ENCODE data around the gene TMEM135. TPM values are rescaled to one million over a fixed set of nuclear protein-coding genes. Genes with fewer than 3 reads are reported as not detected.

TMEM135 gene
- polyA plus RNA-seq, 1 of the 3 experiments (the other 2 are of a cell fraction): 3.0 TPM

GRCh38 chr11:87038235-87038977 lies 672 bp downstream of the TMEM135 start:
- no peaks in the 10 kb centered on the region for H3K9me3 ChIP-seq
- H3K79me2 ChIP-seq (ENCODE audit: insufficient read depth): peaks cover 34% of the 10 kb centered on the region; the same call in 1 of the 2 replicates
- H4K20me1 ChIP-seq (ENCODE audit: insufficient read depth): no peaks in the 10 kb centered on the region
- DNase-seq: peak; percentile 12
- CTCF ChIA-PET: interaction anchor here (1.5 to 1.7 kb wide), 2 partner anchors 43 to 99 kb away, joined by 3 to 5 read pairs; no protein-coding TSS in a partner anchor
- H3K36me3 ChIP-seq (replicated peaks in 1 of 2; ENCODE audit: control insufficient read depth in 1 of 2, insufficient read depth in 2 of 2, low read length in 1 of 2): no peaks in the 10 kb centered on the region
- 11% methylated on average over 9 of the region's 9 CpGs for WGBS (ENCODE audit: low lambda C conversion rate)
- H3K27ac ChIP-seq (ENCODE audit: low read depth in 2 of 2, low read length in 1 of 2): peak overlapping the region; percentile 43 to 89; a peak in 3 of 4 replicates
- H3K4me3 ChIP-seq (ENCODE audit: low read depth in 2 of 2, low read length in 1 of 2): peak overlapping the region; percentile 93 to 94
- H3K4me1 ChIP-seq (ENCODE audit: control insufficient read depth in 1 of 2, insufficient read depth in 2 of 2, low read depth in 1 of 2, low read length in 1 of 2): peaks cover 7 to 13% of the 10 kb centered on the region in 2 experiments; a peak in 3 of 4 replicates
- H3K4me2 ChIP-seq: peak overlapping the region; percentile 83
- H3F3A ChIP-seq (replicated peaks; ENCODE audit: insufficient read depth): no peaks in the 10 kb centered on the region
- peak overlapping the region; percentile 96; the same call in 1 of the 2 replicates for H2AFZ ChIP-seq (ENCODE audit: low read depth)
- no peak for TF ChIP-seq MXI1 (IDR thresholded peaks at IDR 0.05; ENCODE audit: low read depth, low read length)
- no peak for TF ChIP-seq JUND (IDR thresholded peaks at IDR 0.05)
- TF ChIP-seq, protein P1, sequence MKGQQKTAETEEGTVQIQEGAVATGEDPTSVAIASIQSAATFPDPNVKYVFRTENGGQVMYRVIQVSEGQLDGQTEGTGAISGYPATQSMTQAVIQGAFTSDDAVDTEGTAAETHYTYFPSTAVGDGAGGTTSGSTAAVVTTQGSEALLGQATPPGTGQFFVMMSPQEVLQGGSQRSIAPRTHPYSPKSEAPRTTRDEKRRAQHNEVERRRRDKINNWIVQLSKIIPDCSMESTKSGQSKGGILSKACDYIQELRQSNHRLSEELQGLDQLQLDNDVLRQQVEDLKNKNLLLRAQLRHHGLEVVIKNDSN (IDR thresholded peaks at IDR 0.05; ENCODE audit: borderline replicate concordance, low read depth): no peak
- TF ChIP-seq RCOR1 (IDR thresholded peaks at IDR 0.05; ENCODE audit: low read length): no peak
- no peak for TF ChIP-seq REST (IDR thresholded peaks at IDR 0.05; ENCODE audit: low read depth, low read length)
- no peak for TF ChIP-seq EP300 (IDR thresholded peaks at IDR 0.05; ENCODE audit: borderline replicate concordance in 1 of 2, low read depth in 1 of 2, low read length in 1 of 2)
- H3K9me2 ChIP-seq: no peaks in the 10 kb centered on the region
- POLR2A ChIA-PET: interaction anchor here (0.6 kb wide), 1 partner anchor 200 kb away, joined by 3 read pairs; no protein-coding TSS in a partner anchor
- no peaks in the 10 kb centered on the region for H3K27me3 ChIP-seq (ENCODE audit: insufficient read depth)
- H3K9ac ChIP-seq: peak overlapping the region; percentile 74

DNA sequence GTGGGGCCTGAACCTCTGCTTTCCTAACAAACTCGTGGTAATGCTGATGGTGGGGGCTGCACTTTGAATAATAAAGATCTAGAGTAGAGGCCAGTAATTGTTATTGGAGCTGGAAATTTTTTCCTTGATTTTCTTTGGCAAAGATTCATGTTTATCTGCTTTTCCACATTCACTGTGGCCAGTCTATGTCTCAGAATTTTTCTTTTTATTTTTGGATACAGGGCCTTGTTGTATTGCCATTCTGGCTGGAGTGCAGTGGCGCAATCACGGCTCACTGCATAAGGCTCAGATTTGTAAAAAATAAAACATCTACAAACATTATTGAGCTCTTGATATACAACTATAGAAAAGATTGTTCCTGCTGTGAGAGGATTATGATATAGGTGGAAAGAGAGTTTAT lies 1.6 kb downstream of the TMEM135 start:
- H3K4me3 ChIP-seq (ENCODE audit: low read depth in 2 of 2, low read length in 1 of 2): peak overlapping the region; percentile 93 to 94; a peak in 3 of 4 replicates
- TF ChIP-seq NRF1 (IDR thresholded peaks at IDR 0.05; ENCODE audit: low read depth, low read length) (no peak), RCOR1 (IDR thresholded peaks at IDR 0.05; ENCODE audit: low read length) (no peak)
- H2AFZ ChIP-seq (ENCODE audit: low read depth): no peak overlapping the region
- no peaks in the 10 kb centered on the region for H3K9me2 ChIP-seq
- WGBS (ENCODE audit: low lambda C conversion rate): 60% methylated on average over 3 of the region's 3 CpGs
- H3K79me2 ChIP-seq (ENCODE audit: insufficient read depth): peaks cover 34% of the 10 kb centered on the region; the same call in 1 of the 2 replicates
- H3K4me1 ChIP-seq (ENCODE audit: control insufficient read depth in 1 of 2, insufficient read depth in 2 of 2, low read depth in 1 of 2, low read length in 1 of 2): peaks cover 7 to 13% of the 10 kb centered on the region in 2 experiments; a peak in 3 of 4 replicates
- no peak overlapping the region for H3K9ac ChIP-seq
- CTCF ChIA-PET: interaction anchor here (1.2 kb wide), 1 partner anchor 27 kb away, joined by 3 read pairs; no protein-coding TSS in a partner anchor
- POLR2A ChIA-PET: no interaction called here
- no peaks in the 10 kb centered on the region for H3K27me3 ChIP-seq (ENCODE audit: insufficient read depth)
- DNase-seq: no peak
- H3K36me3 ChIP-seq (replicated peaks in 1 of 2; ENCODE audit: control insufficient read depth in 1 of 2, insufficient read depth in 2 of 2, low read length in 1 of 2): peaks cover 0 to 3% of the 10 kb centered on the region in 2 experiments
- no peaks in the 10 kb centered on the region for H4K20me1 ChIP-seq (ENCODE audit: insufficient read depth)
- H3K9me3 ChIP-seq: no peaks in the 10 kb centered on the region
- no peak overlapping the region for H3K27ac ChIP-seq (ENCODE audit: low read depth in 2 of 2, low read length in 1 of 2)
- H3F3A ChIP-seq (replicated peaks; ENCODE audit: insufficient read depth): no peaks in the 10 kb centered on the region
- H3K4me2 ChIP-seq: peak overlapping the region; percentile 83

Data from SK-N-SH (cell line).